AG04449 (cell line): ENCODE measurements around the gene FUOM.
A peak's percentile ranks its signal among the peaks of the same experiment; 100 is the strongest.

Experiments used
- CTCF ChIA-PET: fragments of 350-600 bp; formaldehyde crosslinking; extraction: SDS; loops from one replicate; lab custom pipeline; 2021; ENCODE audit warnings: antibody characterized with exemption; lab: Yijun Ruan, JAX
- POLR2A ChIA-PET: fragments of 400-600, 350-600 bp; formaldehyde crosslinking; extraction: SDS; loops from one replicate; lab custom pipeline; 2020; ENCODE audit warnings: antibody characterized with exemption, inconsistent platforms; lab: Yijun Ruan, JAX
- DNase-seq: peaks from one replicate; pipeline ENCODE4 v3.0.0-alpha.2; 2010; ENCODE audit warnings: low read depth, low spot score
- H3K4me3 ChIP-seq: 2 replicates; pipeline ENCODE4 v1.5.1; 2011; ENCODE audit warnings: low read depth, mild to moderate bottlenecking, control low read depth, low read length
- CTCF ChIP-seq: IDR thresholded peaks from one replicate; pipeline ENCODE4 v1.5.1; 2011; ENCODE audit warnings: mild to moderate bottlenecking, moderate library complexity, low read length, control low read depth, inconsistent platforms; ENCODE audit not compliant: insufficient read depth; ENCODE audit errors: missing control alignments

FUOM gene

GRCh38 chr10:133338080-133339071 is 19.4 kb downstream of the FUOM start:
- H3K4me3 ChIP-seq = no peak overlapping the region
- no peak for DNase-seq
- no peak for TF ChIP-seq CTCF
- POLR2A ChIA-PET = no interaction called here
- CTCF ChIA-PET = no interaction called here

GRCh38 chr10:133337370-133337725 is 20.5 kb downstream of the FUOM start:
- CTCF ChIA-PET = no interaction called here
- no peak for TF ChIP-seq CTCF
- DNase-seq = no peak
- POLR2A ChIA-PET = no interaction called here
- H3K4me3 ChIP-seq = no peak overlapping the region

- POLR2A ChIA-PET = interaction anchor here (0.6 kb wide), 1 partner anchor 9 kb away, joined by 3 read pairs; no protein-coding TSS in a partner anchor
- no peak within 1 kb of the TSS; the same call in none of the 2 replicates for H3K4me3 ChIP-seq
- no peak for DNase-seq
- no peak for TF ChIP-seq CTCF
- CTCF ChIA-PET = interaction anchor here (1.1 kb wide), 1 partner anchor 9 kb away, joined by 4 read pairs; no protein-coding TSS in a partner anchor
These were observed 21.0 kb downstream of the FUOM start, which contains the start of gene CALY for GRCh38 chr10:133336577-133337369. TSS of gene CALY (minus strand) at chr10:133336896. CDS start at chr10:133328989, 7,907 bp downstream.

- ChIA-PET POLR2A (interaction anchor here (0.6 kb wide), 1 partner anchor 9 kb away, joined by 3 read pairs; no protein-coding TSS in a partner anchor), CTCF (interaction anchor here (1.1 kb wide), 1 partner anchor 8 kb away, joined by 4 read pairs; no protein-coding TSS in a partner anchor)
- TF ChIP-seq CTCF = no peak
- no peak for DNase-seq
- no peak overlapping the region for H3K4me3 ChIP-seq
These were observed 21.7 kb downstream of the FUOM start for GRCh38 chr10:133336118-133336576.

GRCh38 chr10:133335246-133336117 is 22.3 kb downstream of the FUOM start:
- no peak for DNase-seq
- peak overlapping the region; percentile 34 for H3K4me3 ChIP-seq
- ChIA-PET POLR2A (no interaction called here), CTCF (interaction anchor here (1.1 to 1.2 kb wide), 2 partner anchors 8 to 186 kb away, joined by 3 to 4 read pairs; no protein-coding TSS in a partner anchor)
- no peak for TF ChIP-seq CTCF
